Neutrophil (primary cell): ENCODE results near the gene GAPDHS.

Source experiments
- H3K27ac ChIP-seq: fragments of 200-600 bp; sonication (generic); 2 replicates; pipeline ENCODE4 v1.5.1; 2016; ENCODE audit warnings: mild to moderate bottlenecking, moderate library complexity
- H3K27me3 ChIP-seq: fragments of 200-600 bp; sonication (generic); 2 replicates; pipeline ENCODE4 v1.6.0; 2016; ENCODE audit warnings: mild to moderate bottlenecking
- H3K36me3 ChIP-seq: fragments of 200-600 bp; sonication (generic); 2 replicates; pipeline ENCODE4 v1.5.1; 2017
- H3K4me1 ChIP-seq, 2 experiments: fragments of 200-600 bp in 1 of 2; sonication (generic) in 1 of 2; 1 replicate in 1 of 2; 2 replicates in 1 of 2; pipeline versions ENCODE4 v1.5.1 to v1.6.1; 2013 to 2016; ENCODE audit warnings: low read depth in 1 of 2, low read length in 1 of 2, mild to moderate bottlenecking in 1 of 2, moderate library complexity in 1 of 2; ENCODE audit not compliant: control insufficient read depth in 1 of 2, insufficient read depth in 1 of 2
- H3K4me3 ChIP-seq, 2 experiments: fragments of 200-600 bp in 1 of 2; sonication (generic) in 1 of 2; 1 replicate in 1 of 2; 2 replicates in 1 of 2; pipeline ENCODE4 v1.5.1; 2013 to 2016; ENCODE audit warnings: low read depth in 1 of 2, low read length in 1 of 2, mild to moderate bottlenecking in 1 of 2, moderate library complexity in 1 of 2
- H3K9me3 ChIP-seq: fragments of 200-600 bp; sonication (generic); 2 replicates; pipeline ENCODE4 v1.5.1; 2016
- TF ChIP-seq, protein P1 (sequence below): fragments of 200-600 bp; sonication (generic); IDR thresholded peaks from 2 replicates; pipeline ENCODE4 v1.5.1; 2016; ENCODE audit warnings: antibody characterized with exemption

Gene GAPDHS

DNA sequence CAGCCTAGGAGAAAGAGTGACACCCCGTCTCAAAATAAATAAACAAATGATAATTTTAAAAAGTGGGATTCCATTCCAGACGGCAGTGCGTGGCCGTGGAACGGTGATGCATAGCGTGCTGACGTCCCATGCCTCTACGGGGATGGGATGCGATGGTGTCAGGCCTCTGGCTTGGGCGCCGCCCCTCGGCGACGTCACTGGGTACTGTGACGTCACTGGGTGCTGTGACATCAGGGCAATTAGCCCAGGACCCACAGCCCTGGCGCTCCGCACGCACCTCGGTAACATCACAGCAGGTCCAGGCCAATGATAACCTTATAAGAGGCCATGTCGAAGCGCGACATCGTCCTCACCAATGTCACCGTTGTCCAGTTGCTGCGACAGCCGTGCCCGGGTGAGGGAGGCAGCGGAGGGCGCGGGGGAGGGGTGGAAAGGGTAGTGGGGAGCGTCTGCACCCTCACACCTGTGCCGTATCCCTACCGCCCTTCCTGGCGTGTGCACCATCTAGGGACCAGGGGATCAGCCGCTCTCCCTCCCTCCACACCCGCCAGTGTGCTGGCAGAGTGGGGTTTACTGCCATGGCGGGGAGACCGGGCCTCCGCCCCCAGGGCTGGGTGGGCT is at the start of gene GAPDHS:
Gene GAPDHS, plus strand, starts transcription at position 256 of the 621 bp plus-strand sequence. Its CDS starts 72 bp downstream, at position 328.
- Histone ChIP-seq H3K27me3 (peaks cover 77% of the 10 kb centered on the region), H3K9me3 (no peaks in the 10 kb centered on the region), H3K27ac (no peak within 1 kb of the TSS), H3K4me1 (no peaks in the 10 kb centered on the region), H3K36me3 (no peaks in the 10 kb centered on the region), H3K4me3 (no peak within 1 kb of the TSS)
- TF ChIP-seq, protein P1, sequence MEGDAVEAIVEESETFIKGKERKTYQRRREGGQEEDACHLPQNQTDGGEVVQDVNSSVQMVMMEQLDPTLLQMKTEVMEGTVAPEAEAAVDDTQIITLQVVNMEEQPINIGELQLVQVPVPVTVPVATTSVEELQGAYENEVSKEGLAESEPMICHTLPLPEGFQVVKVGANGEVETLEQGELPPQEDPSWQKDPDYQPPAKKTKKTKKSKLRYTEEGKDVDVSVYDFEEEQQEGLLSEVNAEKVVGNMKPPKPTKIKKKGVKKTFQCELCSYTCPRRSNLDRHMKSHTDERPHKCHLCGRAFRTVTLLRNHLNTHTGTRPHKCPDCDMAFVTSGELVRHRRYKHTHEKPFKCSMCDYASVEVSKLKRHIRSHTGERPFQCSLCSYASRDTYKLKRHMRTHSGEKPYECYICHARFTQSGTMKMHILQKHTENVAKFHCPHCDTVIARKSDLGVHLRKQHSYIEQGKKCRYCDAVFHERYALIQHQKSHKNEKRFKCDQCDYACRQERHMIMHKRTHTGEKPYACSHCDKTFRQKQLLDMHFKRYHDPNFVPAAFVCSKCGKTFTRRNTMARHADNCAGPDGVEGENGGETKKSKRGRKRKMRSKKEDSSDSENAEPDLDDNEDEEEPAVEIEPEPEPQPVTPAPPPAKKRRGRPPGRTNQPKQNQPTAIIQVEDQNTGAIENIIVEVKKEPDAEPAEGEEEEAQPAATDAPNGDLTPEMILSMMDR, result no peak

DNA sequence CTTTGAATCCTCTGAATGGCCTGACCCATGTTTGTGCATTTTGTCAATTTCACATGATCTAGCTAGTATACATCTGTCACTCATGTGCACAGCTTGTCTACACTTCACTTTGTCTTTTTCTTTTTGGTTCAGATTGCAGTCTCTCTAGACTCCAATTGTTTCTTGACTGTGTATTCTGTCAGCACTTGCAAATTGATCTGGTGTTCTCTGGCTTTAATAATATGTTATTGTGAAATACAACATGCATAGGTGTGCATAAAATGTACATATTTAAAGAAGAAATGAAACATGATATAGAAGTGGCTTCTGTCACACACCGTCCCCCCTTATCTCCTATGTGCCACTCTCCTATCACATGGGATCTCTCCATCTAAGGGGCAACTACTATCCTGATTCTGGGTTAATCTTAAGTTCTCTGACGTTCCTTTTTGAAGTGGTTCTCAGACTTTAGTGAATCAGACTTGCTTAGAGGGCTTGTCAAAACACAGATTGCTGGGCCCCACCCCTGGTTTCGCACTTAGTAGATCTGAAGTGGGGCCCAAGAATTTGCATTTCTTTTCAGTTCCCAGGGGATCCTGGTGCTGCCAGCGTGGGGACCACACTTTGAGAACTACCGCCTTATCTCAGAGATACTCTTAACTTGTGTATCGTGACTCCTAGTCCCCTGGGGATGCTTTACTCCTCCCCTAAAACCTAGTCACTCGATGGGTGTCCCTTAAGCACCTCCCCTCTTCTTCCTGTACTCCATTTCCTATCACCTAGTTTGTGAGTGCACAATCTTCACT is 48.8 kb upstream of the GAPDHS start:
- Histone ChIP-seq H3K4me1 (no peaks in the 10 kb centered on the region), H3K27me3 (peaks cover 36% of the 10 kb centered on the region), H3K27ac (no peak overlapping the region), H3K9me3 (no peaks in the 10 kb centered on the region), H3K36me3 (no peaks in the 10 kb centered on the region), H3K4me3 (no peak overlapping the region)
- TF ChIP-seq, protein P1, result no peak

DNA sequence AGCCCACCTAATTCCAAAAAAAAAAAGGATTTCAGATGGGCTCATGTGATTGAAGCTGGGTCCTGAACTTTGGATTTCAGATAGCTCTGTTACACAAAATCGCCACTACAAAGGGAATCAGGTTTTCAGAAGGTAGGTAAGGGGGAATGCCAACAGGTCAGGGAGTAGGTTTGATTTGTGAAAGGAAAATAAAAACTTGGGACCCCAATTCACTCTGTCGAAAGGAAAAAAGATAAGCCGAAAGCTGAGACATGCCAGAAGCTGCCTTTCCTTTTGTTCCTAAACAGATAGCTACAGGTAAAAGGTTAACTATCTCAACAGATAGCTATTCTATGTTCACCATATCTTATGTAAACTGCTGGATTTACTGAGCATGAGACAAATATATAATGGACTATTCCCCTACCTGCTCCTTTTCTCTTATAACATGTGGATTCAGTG is 47.0 kb upstream of the GAPDHS start:
- no peaks in the 10 kb centered on the region for H3K4me1 ChIP-seq
- H3K9me3 ChIP-seq, result no peaks in the 10 kb centered on the region
- peaks cover 36% of the 10 kb centered on the region for H3K27me3 ChIP-seq
- no peak overlapping the region for H3K4me3 ChIP-seq
- no peak overlapping the region for H3K27ac ChIP-seq
- TF ChIP-seq, protein P1, result no peak
- no peaks in the 10 kb centered on the region for H3K36me3 ChIP-seq

DNA sequence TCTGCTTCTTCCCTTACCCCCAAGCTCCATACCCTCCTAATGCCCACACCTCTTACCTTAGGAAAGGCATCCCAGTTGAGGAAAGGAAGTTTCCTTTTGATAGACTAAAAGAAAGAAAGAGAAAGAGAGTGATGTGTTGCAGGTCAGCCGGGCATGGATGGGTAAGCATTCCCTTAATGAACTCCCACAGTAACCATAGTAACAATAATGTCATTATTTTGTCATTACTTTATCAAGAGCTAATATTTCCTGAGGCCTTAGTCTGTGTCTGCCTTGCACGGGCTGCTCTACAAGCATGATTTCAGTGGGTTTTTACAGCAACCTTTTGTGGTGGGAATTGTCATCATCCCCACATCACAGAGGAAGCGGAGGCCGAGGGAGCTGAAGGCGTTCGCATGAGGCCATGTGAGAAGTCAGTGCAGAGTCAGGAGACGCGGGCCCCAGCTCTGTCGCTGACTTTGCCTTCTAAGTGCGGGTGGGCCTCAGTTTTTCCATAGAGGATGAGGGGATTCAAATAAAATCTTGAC is 45.5 kb upstream of the GAPDHS start:
- TF ChIP-seq, protein P1, result no peak
- Histone ChIP-seq H3K4me3 (no peak overlapping the region), H3K36me3 (no peaks in the 10 kb centered on the region), H3K27me3 (peaks cover 37% of the 10 kb centered on the region), H3K4me1 (no peaks in the 10 kb centered on the region), H3K9me3 (no peaks in the 10 kb centered on the region), H3K27ac (no peak overlapping the region)

DNA sequence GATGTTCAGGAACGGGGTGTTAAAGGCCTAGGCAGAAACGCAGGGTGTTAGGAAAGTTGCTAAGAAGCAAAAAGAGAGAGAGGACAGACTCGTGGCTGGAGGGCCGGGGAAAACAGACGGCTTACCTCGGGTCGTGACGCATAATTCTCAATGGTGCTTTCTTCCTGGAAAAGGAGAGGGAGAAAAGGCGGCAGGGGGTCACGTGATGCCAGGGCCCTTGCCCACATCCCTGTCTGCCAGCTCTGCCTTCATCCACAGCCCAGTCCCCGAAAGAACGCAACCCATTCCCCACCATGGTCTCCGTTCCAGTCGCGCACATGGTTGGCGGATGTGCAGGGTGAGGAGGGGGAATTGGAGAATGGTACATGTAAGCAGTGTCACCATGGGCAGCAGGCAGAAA is 44.6 kb upstream of the GAPDHS start:
- H3K4me3 ChIP-seq, result no peak overlapping the region
- TF ChIP-seq, protein P1, result no peak
- no peak overlapping the region for H3K27ac ChIP-seq
- H3K27me3 ChIP-seq, result peaks cover 33% of the 10 kb centered on the region
- H3K36me3 ChIP-seq, result no peaks in the 10 kb centered on the region
- H3K9me3 ChIP-seq, result no peaks in the 10 kb centered on the region
- no peaks in the 10 kb centered on the region for H3K4me1 ChIP-seq
